T-helper 1 cell (primary cell): ENCODE results near the gene LNP1.
A peak's percentile ranks its signal among the peaks of the same experiment; 100 is the strongest.
"Not testable (repeated sequence)": the region's sequence is repeated elsewhere in the genome, so short reads cannot be mapped to it uniquely, and the experiment has no call there.

Source experiments
- DNase-seq, 5 donors: peaks; one replicate each; pipeline ENCODE4 v3.0.0-alpha.2; 2012 to 2020

Gene LNP1

DNA sequence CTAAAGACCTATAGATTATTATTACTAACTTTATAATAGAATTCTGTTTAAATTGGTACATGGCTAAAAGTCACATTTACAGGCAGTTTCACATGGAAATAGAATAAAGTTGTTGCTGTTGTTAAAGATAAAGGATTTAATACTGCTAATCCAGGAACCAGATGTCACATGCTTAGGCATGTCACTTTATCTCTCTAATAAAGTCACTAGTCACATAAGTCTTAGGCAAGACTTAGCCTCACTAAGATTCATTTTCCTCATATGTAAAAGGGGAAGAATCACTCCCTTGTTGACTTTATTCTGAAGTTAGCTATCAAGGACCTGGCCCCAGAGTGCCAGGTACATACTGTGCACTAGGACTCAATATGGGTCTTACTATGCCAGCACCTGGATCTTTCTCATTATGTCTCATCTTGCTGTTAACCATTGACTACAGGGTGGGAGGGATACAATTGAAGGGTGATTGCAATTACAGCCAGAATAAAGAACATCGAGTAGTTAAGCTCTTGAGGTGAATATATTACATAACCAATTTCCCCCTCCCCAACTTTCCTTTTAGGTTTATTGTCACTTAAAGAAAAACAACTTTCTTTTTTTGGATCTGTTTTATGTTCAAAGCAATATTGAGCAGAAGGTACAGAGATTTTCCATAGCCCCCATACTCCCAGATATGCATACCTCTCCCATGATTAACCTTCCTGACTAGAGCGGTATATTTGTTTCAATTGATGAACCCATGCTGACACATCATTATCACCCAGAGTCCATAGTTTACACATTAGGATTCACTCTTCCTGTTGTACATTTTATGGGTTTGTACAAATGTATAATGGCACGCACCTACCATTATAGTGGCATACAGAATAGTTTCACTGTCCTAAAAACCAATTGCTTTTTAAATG, 36.6 kb downstream of the LNP1 start:
- DNase-seq = no peak

DNA sequence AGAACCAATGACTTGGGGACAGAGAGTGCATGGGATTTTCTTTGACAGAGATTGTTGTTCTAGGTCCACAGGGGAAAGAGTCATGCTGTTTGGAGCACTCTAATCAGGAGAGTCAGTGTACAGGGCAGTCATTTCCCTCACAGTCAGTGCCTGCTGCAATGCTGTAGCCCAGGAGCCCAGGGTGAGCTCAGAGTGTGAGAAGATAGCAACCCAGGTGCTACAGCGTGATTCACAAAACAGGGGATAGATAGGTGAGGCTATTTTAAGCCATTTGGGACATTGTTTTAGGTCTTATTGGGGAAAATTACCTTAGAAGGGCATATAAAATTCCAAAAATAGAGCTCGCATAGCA, 37.3 kb downstream of the LNP1 start:
- DNase-seq = no peak

DNA sequence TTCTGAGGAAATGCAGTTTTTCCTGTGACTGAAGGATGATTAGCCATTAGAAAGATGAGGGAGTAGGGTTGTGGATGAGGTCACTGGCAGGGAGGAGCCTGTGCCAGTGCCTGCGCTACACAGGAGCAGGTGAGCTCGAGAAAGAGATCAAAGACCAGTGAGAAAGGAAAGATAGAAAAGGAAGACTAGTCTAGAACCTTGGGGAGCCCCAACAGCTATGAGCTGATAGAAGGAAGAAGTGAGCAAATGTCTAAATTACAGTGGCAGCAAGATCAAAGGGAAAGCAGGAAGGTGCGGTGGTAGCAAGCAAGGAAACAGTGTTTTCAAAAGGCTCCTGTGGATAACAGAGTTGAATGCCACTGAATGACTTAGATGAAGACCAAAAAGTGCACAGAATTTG, 39.6 kb downstream of the LNP1 start:
- no peak for DNase-seq

DNA sequence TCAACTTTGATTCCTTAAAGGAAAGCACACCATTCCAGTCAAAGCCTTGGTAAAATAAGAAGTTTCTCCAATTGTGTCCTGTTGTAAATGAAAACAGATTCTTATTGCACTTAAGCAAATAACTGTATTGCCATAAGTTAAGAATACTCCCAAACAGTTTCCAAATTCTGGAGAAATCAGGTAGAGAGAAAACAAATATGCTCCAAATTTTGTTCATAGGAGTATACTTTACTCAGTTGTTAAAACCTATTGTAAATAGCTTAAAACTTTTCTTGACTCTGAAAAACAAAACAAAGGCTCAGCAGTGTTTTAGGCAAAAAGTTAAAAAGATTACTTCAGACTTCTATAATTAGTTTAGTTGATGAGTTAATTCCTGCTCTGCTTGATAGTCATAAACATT, 42.4 kb downstream of the LNP1 start:
- DNase-seq = no peak

DNA sequence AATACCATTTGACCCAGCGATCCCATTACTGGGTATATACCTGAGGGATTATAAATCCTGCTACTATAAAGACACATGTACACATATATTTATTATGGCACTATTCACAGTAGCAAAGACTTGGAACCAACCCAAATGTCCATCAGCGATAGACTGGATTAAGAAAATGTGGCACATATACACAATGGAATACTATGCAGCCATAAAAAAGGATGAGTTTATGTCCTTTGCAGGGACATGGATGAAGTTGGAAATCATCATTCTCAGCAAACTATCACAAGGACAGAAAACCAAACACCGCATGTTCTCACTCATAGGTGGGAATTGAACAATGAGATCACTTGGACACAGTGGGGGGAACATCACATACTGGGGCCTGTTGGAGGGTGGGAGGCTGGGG, 45.7 kb downstream of the LNP1 start:
- not testable (repeated sequence) for DNase-seq

DNA sequence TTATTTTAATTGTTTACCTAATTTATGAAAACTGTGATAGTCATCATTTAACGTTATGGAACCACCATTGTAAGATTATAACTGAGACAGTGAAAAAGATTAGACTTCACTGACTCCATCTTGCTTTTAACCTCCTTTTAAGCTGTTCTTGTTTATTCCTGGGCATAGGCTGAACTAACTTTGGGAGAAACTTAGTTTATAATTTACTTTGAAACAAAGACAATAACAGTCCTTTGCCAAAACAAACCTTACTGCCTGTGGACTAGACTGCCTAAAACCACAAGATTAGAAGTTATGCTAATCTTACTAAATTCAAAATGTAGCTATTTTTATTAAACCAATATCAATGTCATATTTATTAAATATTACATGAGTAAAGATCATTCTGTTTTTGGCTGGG, 46.7 kb downstream of the LNP1 start:
- no peak for DNase-seq

DNA sequence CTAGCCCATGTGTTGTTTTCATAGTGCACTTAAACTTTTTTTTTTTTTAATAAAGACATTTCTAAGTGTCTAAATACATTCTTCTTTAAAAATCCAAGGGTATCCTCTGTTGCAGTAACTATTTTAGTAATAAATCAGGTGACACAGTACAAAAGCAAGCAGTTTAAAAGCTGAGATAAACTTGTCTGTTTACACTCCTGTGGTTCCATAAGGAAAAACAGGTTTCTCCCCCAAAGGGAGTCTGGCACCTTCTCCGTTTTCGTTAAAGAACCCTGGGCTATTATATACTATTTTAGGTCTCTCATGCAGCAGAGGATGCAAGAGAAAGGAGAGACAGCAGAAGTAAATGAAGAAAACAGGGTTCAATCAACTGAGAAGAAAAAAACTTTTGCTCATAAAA, 47.9 kb downstream of the LNP1 start:
- no peak for DNase-seq

DNA sequence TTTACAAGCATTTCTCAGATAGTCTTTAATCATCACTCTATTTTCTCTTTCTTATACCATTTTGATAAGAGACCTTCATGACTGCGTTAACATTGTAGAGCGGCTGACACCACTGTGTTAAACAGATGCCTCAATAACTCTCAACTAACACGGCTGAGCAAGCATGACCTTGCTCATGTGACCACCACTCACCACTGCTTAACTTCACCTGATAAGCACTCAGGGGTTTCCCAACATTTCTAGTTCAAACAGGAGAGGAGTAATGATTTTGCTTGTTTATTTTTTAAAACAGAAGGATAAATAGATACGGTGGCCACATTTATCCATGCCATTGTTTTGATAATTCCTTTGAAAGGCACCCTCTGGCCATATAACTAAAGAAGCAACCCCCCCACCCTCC, 53.3 kb downstream of the LNP1 start:
- DNase-seq = no peak

DNA sequence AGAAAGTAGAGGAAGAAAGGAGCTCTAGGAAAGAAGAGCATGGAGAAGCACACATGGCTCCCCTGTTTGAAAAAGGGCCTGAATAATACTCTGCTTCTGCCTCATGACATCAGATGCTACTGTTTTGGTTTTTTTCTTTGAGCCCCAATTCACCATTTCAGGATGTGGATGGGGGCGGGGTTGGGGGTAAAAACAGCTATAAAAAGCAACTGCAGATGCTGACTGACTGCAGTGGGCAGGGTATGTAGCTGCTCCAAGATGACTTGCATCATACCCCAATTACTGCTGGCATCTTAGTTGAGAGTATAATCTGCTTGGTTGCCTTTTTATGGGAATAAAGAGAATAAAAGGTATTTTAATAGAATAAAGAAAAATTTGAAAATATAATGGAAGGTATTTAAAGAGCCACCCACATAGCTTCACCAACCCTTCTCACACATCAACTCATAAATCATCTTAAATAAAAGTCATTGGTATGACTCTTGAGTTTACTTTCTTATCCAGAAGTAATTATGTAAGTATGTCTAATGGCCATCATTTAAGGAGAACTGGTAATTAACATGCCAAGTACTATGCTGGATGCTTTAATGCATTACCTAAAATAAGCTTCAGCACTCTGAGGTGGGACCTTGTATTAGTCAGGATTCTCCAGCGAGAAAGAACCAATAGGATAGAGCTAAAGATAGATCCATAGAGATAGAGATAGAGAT, 54.7 kb downstream of the LNP1 start:
- no peak for DNase-seq

DNA sequence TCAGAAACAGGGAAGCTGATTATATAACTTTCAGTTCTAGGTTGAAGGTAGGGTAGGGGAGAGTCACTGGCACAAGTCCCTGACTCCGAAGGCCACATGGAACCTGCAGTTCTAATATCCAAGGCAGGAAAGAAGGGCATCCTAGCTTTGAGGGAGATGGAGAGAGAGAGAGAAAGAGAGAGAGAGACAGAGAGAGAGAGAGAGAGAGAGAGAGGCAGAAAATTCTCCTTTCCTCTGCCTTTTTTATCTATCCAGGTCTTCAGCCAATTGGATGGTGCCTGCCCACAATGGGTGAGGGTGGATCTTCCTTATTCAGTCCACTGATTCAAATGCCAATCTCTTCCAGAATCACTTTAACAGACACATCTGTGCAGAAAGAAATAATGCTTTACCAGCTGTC, 55.4 kb downstream of the LNP1 start:
- DNase-seq = no peak

DNA sequence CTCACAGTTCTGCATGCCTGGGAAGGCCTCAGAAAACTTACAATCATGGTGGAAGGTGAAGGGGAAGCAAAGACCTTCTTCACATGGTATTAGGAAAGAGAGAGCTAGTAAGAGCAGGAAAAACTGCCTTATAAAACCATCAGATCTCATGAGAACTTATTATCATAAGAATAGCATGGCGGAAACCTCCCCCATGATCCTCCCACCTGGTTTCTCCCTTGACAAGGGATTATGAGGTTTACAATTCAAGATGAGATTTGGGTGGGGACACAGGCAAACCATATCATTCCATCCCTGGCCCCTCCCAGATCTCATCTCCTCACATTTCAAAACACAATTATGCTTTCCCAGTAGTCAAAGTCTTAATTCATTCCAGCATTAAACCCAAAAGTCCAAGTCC, 56.5 kb downstream of the LNP1 start:
- DNase-seq = no peak

DNA sequence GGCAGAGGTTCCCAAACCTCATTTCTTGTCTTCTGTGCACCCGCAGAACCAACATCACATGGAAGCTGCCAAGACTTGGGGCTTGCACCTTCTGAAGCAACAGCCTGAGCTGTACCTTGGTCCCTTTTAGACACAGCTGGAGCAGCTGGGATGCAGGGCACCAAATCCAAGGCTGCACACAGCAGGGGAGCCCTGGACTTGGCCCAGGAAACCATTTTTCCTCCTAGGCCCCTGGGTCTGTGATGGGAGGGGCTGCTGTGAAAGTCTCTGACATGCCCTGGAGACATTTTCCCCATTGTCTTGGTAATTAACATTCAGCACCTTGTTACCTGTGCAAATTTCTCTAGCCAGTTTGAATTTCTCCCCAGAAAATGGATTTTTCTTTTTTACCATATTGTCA, 57.5 kb downstream of the LNP1 start:
- DNase-seq = no peak

DNA sequence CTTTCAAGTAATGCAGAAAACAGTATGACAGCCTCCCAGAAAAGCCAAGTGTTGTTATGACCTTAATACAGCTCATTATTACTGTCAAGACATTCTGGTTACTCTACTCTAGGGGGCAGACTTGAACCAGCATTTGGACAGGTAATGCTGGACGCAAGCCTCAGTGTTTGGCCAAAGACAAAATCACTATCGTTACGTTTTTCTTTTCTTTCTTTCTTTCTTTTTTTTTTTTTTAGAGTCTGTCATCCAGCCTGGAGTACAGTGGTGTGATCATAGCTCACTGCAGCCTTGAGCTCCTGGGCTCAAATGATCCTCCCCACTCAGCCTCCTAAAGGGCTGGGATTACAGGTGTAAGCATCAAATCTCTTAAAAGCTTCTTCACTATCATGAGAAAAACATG, 61.7 kb downstream of the LNP1 start:
- peak in 1 of 5 donors; percentile 44 for DNase-seq

DNA sequence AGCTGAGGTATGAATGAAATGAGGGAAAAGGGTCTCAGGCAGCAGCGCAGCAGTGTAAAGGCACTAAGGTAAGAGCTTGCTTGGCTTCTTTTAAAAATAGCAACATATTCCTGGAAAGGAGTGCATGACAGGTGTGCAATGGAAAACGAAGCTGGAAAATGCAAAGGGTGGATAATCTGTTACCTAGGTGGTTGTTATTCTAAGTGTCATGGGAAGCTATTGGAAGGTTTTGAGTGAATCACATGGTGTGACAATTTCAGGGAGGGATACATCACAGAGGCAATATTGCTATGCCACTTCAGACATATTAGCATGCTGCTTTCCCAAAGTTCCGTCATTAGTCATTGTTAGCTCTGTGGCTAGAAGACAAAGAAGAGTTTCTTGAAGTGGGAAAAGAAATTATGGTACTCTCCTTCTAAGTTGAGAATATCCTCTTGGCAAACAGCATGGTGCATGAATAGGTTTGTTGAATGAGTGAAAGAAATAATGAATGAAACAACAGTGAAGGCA, 62.4 kb downstream of the LNP1 start:
- DNase-seq = no peak

DNA sequence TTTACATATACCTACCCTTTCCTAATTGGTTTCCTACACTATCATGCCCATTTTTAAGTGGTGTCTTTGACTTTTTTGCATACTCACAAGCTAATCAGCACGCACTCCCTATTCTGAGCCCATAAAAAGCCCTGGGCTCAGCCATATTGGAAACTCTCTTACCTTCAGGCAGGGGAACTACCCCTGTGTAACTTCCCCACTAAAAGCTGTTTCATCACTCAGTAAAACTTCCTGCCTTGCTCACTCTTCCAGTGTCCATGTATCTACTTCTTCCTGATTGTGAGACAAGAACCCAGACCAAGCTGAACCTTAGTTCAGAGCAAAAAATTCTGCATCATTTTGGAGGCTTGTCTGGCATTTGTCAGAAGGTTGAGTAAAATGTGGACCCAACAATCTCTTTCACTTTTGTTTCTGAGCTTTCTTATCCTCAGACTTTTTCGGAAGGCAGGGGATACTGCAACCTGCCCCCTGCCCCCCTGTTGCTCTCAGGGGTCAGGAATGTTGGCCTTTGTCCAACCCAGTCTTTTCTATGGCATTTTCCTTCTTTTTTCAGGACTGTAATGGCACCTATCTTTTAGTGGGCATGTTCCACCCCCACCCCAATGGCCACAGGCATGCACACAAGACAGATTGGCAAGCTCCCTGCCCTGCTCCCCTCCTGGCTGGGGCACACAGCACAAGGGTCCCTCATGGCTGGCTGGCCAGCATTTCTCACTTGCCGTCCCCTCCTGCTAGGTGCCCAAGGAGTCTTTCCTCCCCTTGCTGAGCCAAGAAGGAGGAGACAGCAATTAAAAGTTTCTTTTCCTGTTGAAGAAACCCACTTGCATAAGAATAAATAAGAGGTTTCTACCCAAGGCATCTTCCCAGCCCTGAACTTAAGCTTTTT, 64.8 kb downstream of the LNP1 start:
- DNase-seq = peak in 1 of 5 donors; percentile 30

DNA sequence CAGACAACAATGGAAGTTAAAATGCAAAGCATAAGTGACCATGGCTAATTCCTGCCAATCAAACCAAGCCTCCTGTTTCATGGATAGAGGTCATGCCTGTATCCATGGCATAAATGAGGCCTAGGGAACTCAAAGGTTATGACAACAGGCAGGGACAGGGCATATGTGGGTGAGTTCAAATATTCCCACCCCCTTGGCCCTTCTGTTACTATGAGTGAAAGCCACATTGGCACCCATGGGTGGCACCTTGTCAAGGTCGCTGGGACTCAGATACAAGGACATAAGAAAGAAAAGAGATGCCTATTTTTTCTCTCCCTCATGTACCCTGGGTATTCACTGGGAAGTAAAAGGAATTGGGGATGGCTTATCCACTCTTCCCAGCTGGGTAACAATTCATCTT, 65.8 kb downstream of the LNP1 start:
- DNase-seq = no peak

DNA sequence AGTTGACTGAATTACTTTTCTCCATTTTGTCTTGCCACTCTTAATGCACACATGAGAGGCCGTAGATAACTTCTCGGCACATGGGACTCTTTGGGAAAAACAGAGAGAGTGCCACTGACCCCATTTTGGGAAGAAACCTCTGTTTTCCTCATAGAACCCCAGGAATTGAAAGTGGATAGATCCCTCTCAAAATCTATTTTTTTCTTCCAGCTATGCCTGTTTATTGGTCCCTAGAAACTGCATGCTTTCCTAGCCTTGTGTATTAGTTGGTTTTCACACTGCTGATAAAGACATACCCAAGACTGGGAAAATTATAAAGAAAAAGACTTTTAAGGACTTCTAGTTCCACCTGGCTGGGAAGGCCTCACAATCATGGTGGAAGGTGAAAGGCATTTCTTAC, 67.3 kb downstream of the LNP1 start:
- no peak for DNase-seq

DNA sequence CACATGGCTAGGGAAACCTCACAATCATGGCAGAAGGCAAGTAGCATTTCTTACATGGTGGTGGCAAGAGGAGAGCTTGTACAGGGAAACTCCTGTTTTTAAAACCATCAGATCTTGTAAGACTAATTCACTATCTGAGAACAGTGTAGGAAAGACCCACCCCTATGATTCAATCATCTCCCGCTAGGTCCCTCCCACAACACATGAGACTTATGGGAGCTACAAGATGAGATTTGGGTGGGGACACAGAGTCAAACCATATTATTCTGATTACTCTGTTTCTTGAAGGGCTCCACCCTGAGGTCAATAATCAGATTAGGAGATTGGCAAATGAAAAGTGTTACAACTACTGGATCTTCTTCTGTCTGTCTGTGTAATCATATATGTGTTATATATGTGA, 69.6 kb downstream of the LNP1 start:
- DNase-seq = no peak

DNA sequence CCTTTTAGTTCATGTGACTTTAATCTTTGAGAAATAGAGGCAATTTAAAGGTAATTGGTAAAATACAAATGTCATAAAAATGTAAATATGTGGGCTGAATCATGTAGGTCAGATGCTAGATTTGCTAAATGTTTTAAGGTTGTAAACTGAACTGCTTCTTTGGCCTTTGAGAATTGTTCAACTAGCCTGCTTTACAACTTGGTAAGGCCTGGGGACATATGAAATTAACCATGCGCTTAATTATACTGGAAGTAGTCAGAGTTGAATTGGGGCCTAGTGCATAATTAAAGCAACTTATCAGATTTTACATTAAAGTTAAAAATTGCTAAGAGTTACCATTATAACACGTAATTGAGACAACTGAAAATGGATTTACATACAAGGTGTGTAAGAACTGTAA, 70.1 kb downstream of the LNP1 start:
- no peak for DNase-seq

DNA sequence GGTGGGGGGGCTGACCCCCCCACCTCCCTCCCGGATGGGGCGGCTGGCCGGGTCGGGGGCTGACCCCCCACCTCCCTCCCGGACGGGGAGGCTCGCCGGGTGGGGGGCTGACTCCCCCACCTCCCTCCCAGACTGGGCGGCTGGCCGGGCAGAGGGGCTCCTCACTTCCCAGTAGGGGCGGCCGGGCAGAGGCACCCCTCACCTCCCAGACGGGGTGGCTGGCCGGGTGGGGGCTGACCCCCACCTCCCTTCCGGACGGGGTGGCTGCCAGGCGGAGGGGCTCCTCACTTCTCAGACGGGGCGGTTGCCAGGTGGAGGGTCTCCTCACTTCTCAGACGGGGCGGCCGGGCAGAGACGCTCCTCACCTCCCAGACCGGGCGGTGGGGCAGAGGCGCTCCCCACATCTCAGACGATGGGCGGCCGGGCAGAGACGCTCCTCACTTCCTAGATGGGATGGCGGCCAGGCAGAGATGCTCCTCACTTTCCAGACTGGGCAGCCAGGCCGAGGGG, 76.6 kb downstream of the LNP1 start:
- not testable (repeated sequence) for DNase-seq

DNA sequence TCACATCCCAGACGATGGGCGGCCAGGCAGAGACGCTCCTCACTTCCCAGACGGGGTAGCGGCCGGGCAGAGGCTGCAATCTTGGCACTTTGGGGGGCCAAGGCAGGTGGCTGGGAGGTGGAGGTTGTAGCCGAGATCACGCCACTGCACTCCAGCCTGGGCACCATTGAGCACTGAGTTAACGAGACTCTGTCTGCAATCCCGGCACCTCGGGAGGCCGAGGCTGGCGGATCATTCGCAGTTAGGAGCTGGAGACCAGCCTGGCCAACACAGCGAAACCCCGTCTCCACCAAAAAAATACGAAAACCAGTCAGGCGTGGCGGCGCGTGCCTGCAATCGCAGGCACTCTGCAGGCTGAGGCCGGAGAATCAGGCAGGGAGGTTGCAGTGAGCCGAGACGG, 77.2 kb downstream of the LNP1 start:
- DNase-seq = not testable (repeated sequence)

DNA sequence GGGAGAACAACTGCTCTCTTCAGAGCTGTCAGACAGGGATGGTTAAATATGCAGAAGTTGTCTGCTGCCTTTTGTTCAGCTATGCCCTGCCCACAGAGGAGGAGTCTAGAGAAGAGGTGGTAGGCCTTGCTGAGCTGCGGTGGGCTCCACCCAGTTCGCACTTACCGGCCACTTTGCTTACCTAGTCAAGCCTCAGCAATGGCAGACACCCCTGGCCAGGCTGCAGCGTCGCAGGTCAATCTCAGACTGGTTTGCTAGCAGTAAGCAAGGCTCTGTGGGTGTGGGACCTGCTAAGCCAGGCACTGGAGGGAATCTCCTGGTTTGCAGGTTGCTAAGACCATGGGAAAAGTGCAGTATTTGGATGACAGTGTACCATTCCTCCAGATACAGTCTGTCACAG, 78.7 kb downstream of the LNP1 start:
- no peak for DNase-seq

DNA sequence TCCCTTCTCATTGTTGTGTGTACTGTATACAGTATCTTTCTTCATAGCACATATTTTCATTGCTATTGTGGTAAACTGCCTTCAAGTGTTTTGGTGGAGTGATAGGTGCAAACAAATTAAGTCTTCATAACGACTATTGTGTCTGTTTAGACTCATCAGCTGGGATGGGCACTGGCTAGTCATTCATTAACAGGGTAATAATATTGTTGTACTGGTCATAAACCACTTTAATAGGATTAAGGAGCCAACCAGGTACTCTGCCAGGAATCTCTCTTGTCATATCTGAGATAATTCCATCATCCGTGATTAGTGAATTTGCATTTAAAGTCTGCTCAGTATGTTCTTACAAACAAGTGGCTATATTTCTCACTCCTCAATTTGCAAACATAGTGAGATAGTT, 80.8 kb downstream of the LNP1 start:
- no peak for DNase-seq
